ENCODE results near the gene SLC51B.

DNA sequence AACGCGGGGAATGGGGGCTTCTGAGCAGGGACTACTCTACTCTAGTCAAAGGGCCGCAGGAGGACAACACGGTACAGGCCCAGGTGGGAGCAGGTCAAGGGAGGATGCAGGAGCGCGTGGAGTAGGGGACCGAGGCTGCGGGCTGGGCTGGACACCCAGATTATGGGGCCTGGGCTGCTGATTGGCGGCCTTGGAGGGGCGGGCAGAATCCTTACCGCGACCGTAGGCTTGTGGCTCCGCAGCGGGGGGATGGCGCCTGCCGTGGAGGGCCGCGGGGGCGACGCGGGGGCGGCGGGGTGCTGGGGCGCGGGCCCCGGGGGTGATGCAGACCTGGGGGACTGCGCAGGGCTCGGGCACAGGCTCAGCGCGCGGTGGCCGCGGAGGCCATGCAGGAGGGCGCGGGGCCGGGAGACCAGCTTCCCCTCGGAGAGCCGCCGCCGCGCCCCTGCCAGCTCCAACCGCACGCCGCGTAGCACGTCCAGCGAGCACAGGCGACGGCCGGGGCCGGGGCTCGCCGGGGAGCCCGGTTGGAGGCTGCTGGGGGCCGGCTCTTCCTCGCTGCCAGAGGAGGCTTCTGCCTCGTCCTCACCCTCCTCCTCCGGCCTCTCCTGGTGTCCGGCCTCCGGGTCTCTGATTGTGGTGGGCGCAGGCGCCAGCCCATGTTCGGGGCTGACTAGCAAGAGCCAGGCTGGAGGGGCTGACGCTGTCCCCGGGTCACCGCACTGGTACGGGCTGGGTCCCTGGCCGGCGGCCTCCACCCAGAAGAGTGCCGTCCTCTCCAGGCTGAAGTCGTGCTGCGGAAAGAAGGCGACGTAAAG is 56.9 kb downstream of the SLC51B start:
- TF ChIP-seq, protein P1, sequence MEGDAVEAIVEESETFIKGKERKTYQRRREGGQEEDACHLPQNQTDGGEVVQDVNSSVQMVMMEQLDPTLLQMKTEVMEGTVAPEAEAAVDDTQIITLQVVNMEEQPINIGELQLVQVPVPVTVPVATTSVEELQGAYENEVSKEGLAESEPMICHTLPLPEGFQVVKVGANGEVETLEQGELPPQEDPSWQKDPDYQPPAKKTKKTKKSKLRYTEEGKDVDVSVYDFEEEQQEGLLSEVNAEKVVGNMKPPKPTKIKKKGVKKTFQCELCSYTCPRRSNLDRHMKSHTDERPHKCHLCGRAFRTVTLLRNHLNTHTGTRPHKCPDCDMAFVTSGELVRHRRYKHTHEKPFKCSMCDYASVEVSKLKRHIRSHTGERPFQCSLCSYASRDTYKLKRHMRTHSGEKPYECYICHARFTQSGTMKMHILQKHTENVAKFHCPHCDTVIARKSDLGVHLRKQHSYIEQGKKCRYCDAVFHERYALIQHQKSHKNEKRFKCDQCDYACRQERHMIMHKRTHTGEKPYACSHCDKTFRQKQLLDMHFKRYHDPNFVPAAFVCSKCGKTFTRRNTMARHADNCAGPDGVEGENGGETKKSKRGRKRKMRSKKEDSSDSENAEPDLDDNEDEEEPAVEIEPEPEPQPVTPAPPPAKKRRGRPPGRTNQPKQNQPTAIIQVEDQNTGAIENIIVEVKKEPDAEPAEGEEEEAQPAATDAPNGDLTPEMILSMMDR (IDR thresholded peaks at IDR 0.05 in 4 of 5, conservative IDR thresholded peaks at IDR 0.05 in 1 of 5): peak in 1 of 5 experiments; percentile 17
- no peak for TF ChIP-seq POLR2A (IDR thresholded peaks at IDR 0.05)
